Measurements from ENCODE around the gene CDKAL1.
A peak's percentile ranks its signal among the peaks of the same experiment; 100 is the strongest.

The CDKAL1 gene

DNA sequence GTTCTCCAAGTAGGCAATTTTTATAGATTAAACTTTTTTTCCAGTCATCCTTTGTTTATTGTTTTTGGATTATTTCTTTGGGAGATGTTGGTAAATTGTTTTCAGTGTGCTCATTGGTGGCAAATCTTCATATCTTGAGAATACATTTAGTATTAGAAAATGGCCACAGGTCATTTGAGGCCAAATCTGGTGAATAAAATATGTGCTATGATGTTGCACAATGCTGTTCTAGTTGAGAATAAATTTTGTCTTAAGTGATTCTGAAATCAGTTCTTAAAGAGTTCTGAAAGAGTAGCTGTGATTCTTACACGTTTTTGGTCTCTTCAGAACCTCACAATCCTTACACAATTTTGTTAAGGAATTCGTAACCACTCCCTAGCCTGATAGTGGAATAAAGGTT is 20.1 kb downstream of the CDKAL1 start:
- H3K36me3 ChIP-seq (ENCODE audit: insufficient read depth, low read length): no peaks in the 10 kb centered on the region
- no peak overlapping the region for H2AFZ ChIP-seq (ENCODE audit: low read length, unreplicated experiment)
- H3K27me3 ChIP-seq (ENCODE audit: insufficient read depth, low read length): no peaks in the 10 kb centered on the region
- H3K4me1 ChIP-seq (ENCODE audit: control insufficient read depth, insufficient read depth, low read length, unreplicated experiment): peaks cover 10% of the 10 kb centered on the region
- H3K4me3 ChIP-seq (ENCODE audit: low read depth, low read length): no peak overlapping the region
- H3K79me2 ChIP-seq (ENCODE audit: control insufficient read depth, insufficient read depth, low read length, unreplicated experiment): no peaks in the 10 kb centered on the region
- H3K27ac ChIP-seq (ENCODE audit: low read depth, low read length): peak overlapping the region; percentile 50

DNA sequence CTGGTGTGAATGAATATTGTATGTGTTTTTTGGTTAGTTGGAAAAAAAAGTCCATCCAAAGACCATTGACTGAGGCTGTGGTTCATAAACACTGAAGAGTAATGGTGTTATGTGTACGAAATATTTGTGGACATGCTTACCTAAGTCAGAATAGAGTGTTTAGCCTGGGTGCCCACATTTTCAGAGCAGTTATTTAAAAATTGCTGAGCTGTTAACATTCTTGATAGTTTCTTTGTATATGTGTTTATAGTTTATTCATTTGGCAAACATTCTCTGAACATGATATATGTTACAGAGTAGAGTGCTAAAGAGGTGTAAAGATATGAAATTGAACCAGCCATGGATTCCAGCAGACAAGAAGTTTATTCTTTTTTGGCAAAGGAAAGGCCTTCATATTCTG is 20.6 kb downstream of the CDKAL1 start:
- H3K79me2 ChIP-seq (ENCODE audit: control insufficient read depth, insufficient read depth, low read length, unreplicated experiment): no peaks in the 10 kb centered on the region

DNA sequence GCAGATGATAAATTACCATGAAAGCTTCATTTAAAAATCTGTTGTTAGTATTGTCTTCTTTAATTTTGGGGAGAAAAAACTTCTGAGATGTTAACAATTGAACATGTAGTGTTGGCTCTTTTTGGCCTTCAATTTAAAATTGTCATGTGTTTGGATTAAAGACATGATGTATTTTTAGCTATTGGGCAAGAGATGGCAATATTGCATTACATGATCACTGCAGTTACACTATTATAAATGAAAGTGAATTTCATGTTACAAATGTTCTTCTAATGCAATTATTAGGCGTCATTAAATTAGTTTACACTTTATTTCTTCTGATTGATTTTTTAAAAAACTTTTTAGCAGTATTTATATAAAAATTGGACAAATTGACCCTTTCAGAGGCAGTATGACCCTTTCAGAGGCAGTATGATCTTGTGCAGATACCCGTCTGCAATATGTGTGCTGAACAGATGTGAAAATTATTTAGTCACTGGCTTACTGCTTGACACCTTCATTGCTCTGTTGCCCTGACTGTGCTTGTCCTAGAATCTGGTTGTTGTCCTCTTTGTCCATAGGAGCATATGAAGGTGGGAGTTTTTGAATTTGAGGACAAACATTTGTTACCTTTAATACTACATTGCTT is 25.8 kb downstream of the CDKAL1 start:
- H2AFZ ChIP-seq (ENCODE audit: low read length, unreplicated experiment): no peak overlapping the region

More for the DNA sequence above, 20.6 kb downstream of the CDKAL1 start:
- Histone ChIP-seq H3K27ac (ENCODE audit: low read depth, low read length) (peak overlapping the region; percentile 50), H3K27me3 (ENCODE audit: insufficient read depth, low read length) (no peaks in the 10 kb centered on the region), H3K4me3 (ENCODE audit: low read depth, low read length) (no peak overlapping the region), H2AFZ (ENCODE audit: low read length, unreplicated experiment) (no peak overlapping the region), H3K36me3 (ENCODE audit: insufficient read depth, low read length) (no peaks in the 10 kb centered on the region), H3K4me1 (ENCODE audit: control insufficient read depth, insufficient read depth, low read length, unreplicated experiment) (peaks cover 10% of the 10 kb centered on the region)

DNA sequence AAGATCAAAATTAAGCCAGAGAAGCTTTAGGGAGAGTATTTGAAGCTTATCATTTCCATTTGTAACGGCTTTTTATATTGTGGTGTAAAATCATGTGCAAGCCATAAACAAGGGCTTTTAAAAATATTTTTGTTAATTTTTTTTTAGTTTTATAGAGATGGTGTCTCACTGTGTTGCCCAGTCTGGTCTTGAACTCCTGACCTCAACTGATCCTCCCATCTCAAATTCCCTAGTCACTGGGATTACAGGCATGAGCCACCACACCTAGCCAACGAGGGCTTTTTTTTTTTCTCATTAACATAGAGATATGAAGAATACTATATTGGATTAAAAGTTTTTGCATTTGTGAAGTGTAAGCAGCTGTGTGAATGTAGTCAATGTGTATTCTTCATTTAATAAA is 29.1 kb downstream of the CDKAL1 start:
- H3K27ac ChIP-seq (ENCODE audit: low read depth, low read length): no peak overlapping the region
- no peak overlapping the region for H2AFZ ChIP-seq (ENCODE audit: low read length, unreplicated experiment)
- no peaks in the 10 kb centered on the region for H3K79me2 ChIP-seq (ENCODE audit: control insufficient read depth, insufficient read depth, low read length, unreplicated experiment)
- H3K27me3 ChIP-seq (ENCODE audit: insufficient read depth, low read length): no peaks in the 10 kb centered on the region
- H3K4me1 ChIP-seq (ENCODE audit: control insufficient read depth, insufficient read depth, low read length, unreplicated experiment): no peaks in the 10 kb centered on the region
- H3K4me3 ChIP-seq (ENCODE audit: low read depth, low read length): no peak overlapping the region
- H3K36me3 ChIP-seq (ENCODE audit: insufficient read depth, low read length): no peaks in the 10 kb centered on the region

More for the DNA sequence above, 25.8 kb downstream of the CDKAL1 start:
- Histone ChIP-seq H3K27me3 (ENCODE audit: insufficient read depth, low read length) (no peaks in the 10 kb centered on the region), H3K79me2 (ENCODE audit: control insufficient read depth, insufficient read depth, low read length, unreplicated experiment) (no peaks in the 10 kb centered on the region), H3K36me3 (ENCODE audit: insufficient read depth, low read length) (no peaks in the 10 kb centered on the region), H3K4me1 (ENCODE audit: control insufficient read depth, insufficient read depth, low read length, unreplicated experiment) (no peaks in the 10 kb centered on the region), H3K27ac (ENCODE audit: low read depth, low read length) (no peak overlapping the region), H3K4me3 (ENCODE audit: low read depth, low read length) (no peak overlapping the region)

DNA sequence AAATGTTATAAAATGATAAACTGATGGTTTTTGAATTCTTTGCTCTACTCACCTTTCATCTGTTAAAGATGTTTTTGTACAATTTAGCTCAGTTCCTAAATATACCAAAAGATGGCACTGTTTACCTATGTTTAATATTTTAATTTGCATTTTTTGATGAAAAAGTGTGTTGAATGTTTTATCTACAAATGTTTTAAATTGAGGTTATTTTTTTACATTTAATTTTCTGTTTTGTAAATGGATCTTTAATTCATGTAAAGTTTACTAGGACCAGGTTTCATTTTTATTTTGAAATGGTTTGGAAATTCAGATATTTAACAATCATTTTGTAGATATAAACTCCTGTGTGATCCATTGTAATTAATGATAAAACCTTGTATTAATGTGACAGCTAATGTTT is 30.0 kb downstream of the CDKAL1 start:
- Histone ChIP-seq H2AFZ (ENCODE audit: low read length, unreplicated experiment) (no peak overlapping the region), H3K27ac (ENCODE audit: low read depth, low read length) (no peak overlapping the region), H3K4me1 (ENCODE audit: control insufficient read depth, insufficient read depth, low read length, unreplicated experiment) (no peaks in the 10 kb centered on the region), H3K36me3 (ENCODE audit: insufficient read depth, low read length) (no peaks in the 10 kb centered on the region), H3K27me3 (ENCODE audit: insufficient read depth, low read length) (no peaks in the 10 kb centered on the region), H3K79me2 (ENCODE audit: control insufficient read depth, insufficient read depth, low read length, unreplicated experiment) (no peaks in the 10 kb centered on the region), H3K4me3 (ENCODE audit: low read depth, low read length) (no peak overlapping the region)

DNA sequence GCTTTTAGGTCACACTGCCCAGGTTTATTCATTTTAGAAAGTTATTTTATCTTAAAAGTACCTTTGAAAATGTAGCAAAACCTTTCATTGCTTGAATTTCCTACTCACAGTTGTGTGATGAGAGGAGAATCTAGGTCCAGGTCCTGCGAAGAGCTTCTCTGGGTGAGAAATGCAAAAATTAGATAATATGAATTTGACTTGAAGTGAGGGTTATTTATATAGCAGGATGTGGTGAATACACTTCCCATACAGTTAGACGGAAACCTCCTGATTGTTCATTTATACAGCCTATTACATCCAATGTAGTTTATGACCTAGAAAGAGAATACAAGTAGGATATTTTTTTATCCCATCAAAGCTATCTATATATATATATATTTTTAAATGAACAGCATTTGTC is 30.5 kb downstream of the CDKAL1 start:
- H3K36me3 ChIP-seq (ENCODE audit: insufficient read depth, low read length): no peaks in the 10 kb centered on the region
- no peak overlapping the region for H3K4me3 ChIP-seq (ENCODE audit: low read depth, low read length)
- H3K27me3 ChIP-seq (ENCODE audit: insufficient read depth, low read length): no peaks in the 10 kb centered on the region
- H3K79me2 ChIP-seq (ENCODE audit: control insufficient read depth, insufficient read depth, low read length, unreplicated experiment): no peaks in the 10 kb centered on the region
- no peak overlapping the region for H2AFZ ChIP-seq (ENCODE audit: low read length, unreplicated experiment)
- no peaks in the 10 kb centered on the region for H3K4me1 ChIP-seq (ENCODE audit: control insufficient read depth, insufficient read depth, low read length, unreplicated experiment)
- no peak overlapping the region for H3K27ac ChIP-seq (ENCODE audit: low read depth, low read length)

DNA sequence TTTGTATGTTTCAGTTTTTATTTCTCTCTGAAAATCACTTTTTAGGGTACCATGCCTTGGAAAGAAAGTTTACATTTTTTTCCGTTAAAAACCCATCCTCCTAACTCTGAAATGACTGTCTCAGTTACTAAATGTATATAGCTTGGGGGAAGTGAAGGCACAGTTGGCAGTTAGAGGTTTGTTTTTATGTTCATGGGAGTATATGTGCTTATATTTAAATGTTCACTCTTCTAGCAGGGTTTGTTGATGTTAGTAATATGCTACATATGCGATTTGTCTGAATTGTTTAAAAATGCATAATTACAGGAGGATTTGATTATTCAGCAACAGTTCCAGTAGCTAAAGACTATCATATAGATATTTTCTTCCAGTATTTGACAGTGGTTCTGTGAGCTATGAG is 31.1 kb downstream of the CDKAL1 start:
- Histone ChIP-seq H3K79me2 (ENCODE audit: control insufficient read depth, insufficient read depth, low read length, unreplicated experiment) (no peaks in the 10 kb centered on the region), H3K4me3 (ENCODE audit: low read depth, low read length) (no peak overlapping the region), H2AFZ (ENCODE audit: low read length, unreplicated experiment) (no peak overlapping the region), H3K4me1 (ENCODE audit: control insufficient read depth, insufficient read depth, low read length, unreplicated experiment) (no peaks in the 10 kb centered on the region), H3K27me3 (ENCODE audit: insufficient read depth, low read length) (no peaks in the 10 kb centered on the region), H3K27ac (ENCODE audit: low read depth, low read length) (no peak overlapping the region), H3K36me3 (ENCODE audit: insufficient read depth, low read length) (no peaks in the 10 kb centered on the region)

DNA sequence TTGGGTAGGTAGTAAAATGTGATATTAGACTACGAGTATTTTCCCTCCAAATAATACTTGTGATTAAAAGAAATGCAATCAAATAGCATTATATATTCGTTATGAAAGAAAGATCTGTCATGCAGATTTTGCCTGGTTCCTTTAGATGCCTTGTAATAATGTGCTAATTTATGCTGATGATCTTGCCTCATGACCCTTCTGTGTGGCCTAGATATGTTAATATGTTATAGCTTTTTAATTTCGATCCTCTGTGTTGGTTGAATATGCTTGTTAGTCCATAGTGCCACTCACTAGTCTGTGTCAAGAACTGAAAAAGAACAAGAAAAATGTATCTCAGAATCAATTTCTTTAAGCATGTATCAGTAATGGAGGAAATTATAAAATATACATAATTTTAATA is 31.9 kb downstream of the CDKAL1 start:
- H3K4me3 ChIP-seq (ENCODE audit: low read depth, low read length): no peak overlapping the region
- H3K36me3 ChIP-seq (ENCODE audit: insufficient read depth, low read length): no peaks in the 10 kb centered on the region
- H3K4me1 ChIP-seq (ENCODE audit: control insufficient read depth, insufficient read depth, low read length, unreplicated experiment): no peaks in the 10 kb centered on the region
- H3K27ac ChIP-seq (ENCODE audit: low read depth, low read length): no peak overlapping the region
- H3K27me3 ChIP-seq (ENCODE audit: insufficient read depth, low read length): no peaks in the 10 kb centered on the region
- no peak overlapping the region for H2AFZ ChIP-seq (ENCODE audit: low read length, unreplicated experiment)
- H3K79me2 ChIP-seq (ENCODE audit: control insufficient read depth, insufficient read depth, low read length, unreplicated experiment): no peaks in the 10 kb centered on the region

DNA sequence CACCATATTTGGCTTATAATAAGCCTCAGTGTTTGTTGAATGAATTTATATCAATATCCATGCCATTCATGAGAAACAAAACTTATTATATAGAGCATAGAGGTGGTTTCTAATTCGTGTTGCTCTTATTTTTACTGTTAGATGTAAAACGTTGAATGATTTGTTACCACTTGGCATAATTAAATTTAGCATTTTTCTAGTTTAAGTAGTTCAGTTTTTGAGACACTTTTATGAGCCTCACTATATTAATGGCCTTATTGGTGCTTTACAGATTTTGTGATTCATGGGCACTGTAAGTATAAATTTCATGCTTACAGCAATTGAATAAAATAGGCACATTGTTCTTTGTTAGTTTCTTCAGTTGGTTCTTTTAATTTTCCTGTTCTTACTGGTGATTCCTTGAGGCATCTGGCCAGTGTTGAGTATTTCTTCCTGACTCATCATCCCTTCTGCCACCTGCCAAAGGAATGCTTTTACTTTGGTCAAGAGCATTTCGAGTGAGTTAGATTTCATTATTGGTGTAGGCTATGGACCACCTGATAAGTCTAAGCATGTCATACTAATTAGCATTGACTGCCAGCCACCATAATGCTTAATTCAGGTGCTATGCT is 34.8 kb downstream of the CDKAL1 start:
- Histone ChIP-seq H3K79me2 (ENCODE audit: control insufficient read depth, insufficient read depth, low read length, unreplicated experiment) (no peaks in the 10 kb centered on the region), H3K27ac (ENCODE audit: low read depth, low read length) (no peak overlapping the region), H3K27me3 (ENCODE audit: insufficient read depth, low read length) (no peaks in the 10 kb centered on the region), H3K36me3 (ENCODE audit: insufficient read depth, low read length) (no peaks in the 10 kb centered on the region), H2AFZ (ENCODE audit: low read length, unreplicated experiment) (no peak overlapping the region), H3K4me3 (ENCODE audit: low read depth, low read length) (no peak overlapping the region), H3K4me1 (ENCODE audit: control insufficient read depth, insufficient read depth, low read length, unreplicated experiment) (peaks cover 15% of the 10 kb centered on the region)

DNA sequence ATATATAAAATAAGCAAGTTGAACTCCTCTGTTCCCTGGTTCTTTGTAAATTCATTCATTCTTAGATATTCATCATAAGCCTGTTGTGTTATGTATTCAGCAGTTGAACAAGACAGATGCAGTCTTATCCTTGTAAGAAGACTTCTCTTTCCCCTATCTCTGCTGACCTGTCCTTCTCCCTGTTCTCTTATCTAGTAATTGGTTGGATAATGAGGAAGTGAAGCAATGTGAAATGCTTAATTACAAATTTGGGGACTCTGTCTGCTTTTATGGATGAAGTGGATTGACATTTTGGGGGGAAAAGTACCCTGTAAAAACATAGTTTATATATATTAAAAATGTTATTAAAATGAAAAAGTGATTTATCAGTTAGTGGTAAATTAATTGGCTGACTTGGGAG is 37.0 kb downstream of the CDKAL1 start:
- H3K27me3 ChIP-seq (ENCODE audit: insufficient read depth, low read length): no peaks in the 10 kb centered on the region
- no peak overlapping the region for H3K4me3 ChIP-seq (ENCODE audit: low read depth, low read length)
- peaks cover 15% of the 10 kb centered on the region for H3K4me1 ChIP-seq (ENCODE audit: control insufficient read depth, insufficient read depth, low read length, unreplicated experiment)
- no peaks in the 10 kb centered on the region for H3K79me2 ChIP-seq (ENCODE audit: control insufficient read depth, insufficient read depth, low read length, unreplicated experiment)
- H3K36me3 ChIP-seq (ENCODE audit: insufficient read depth, low read length): no peaks in the 10 kb centered on the region
- H3K27ac ChIP-seq (ENCODE audit: low read depth, low read length): no peak overlapping the region
- H2AFZ ChIP-seq (ENCODE audit: low read length, unreplicated experiment): no peak overlapping the region

DNA sequence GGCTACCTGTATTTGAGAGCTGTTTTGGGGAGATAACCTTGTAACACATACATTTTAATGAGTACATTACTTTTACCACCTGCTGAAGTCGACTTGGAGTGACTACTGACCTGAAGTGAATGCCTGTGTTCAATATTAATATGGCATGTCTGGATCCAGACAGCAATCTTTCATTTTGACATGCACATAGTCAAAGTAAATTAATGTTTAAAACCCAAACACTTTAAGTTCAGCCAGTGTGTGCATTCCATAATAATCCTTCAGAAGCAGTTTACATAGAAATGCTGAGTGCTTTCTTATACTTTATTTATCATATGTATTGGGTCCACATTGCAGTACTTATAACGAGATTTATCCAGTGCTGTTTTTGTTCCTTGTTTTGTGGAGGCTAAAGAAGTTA is 38.0 kb downstream of the CDKAL1 start:
- Histone ChIP-seq H3K79me2 (ENCODE audit: control insufficient read depth, insufficient read depth, low read length, unreplicated experiment) (no peaks in the 10 kb centered on the region), H2AFZ (ENCODE audit: low read length, unreplicated experiment) (no peak overlapping the region), H3K4me1 (ENCODE audit: control insufficient read depth, insufficient read depth, low read length, unreplicated experiment) (peaks cover 15% of the 10 kb centered on the region), H3K27me3 (ENCODE audit: insufficient read depth, low read length) (no peaks in the 10 kb centered on the region), H3K4me3 (ENCODE audit: low read depth, low read length) (no peak overlapping the region), H3K27ac (ENCODE audit: low read depth, low read length) (no peak overlapping the region), H3K36me3 (ENCODE audit: insufficient read depth, low read length) (no peaks in the 10 kb centered on the region)

Measured in ACC112 (cell line).